Tibial nerve (tissue), 4 donors: ENCODE data around the gene TBX20. TPM values are rescaled to one million over a fixed set of nuclear protein-coding genes. Genes with fewer than 3 reads are reported as not detected.
"Not testable (repeated sequence)": the region's sequence is repeated elsewhere in the genome, so short reads cannot be mapped to it uniquely, and the experiment has no call there.

Experiments
- DNase-seq, 2 donors: peaks; one replicate each; pipeline ENCODE4 v3.0.0-alpha.2; 2019; ENCODE audit warnings: low spot score in 2 of 2
- H3K27ac ChIP-seq, 4 donors: fragments of 200-600 bp; sonication (generic) in 3 of 4; one replicate each; pipeline ENCODE4 v1.5.1; 2017 to 2019; ENCODE audit warnings: mild to moderate bottlenecking in 1 of 4
- H3K27me3 ChIP-seq, 2 donors: fragments of 200-600 bp; sonication (generic) in 1 of 2; one replicate each; pipeline versions ENCODE4 v1.5.1 to v1.6.0; 2017 to 2019
- H3K36me3 ChIP-seq, 3 donors: fragments of 200-600 bp; sonication (generic); one replicate each; pipeline ENCODE4 v1.5.1; 2018 to 2019
- H3K4me1 ChIP-seq, 4 donors: fragments of 200-600 bp; sonication (generic) in 3 of 4; one replicate each; pipeline ENCODE4 v1.5.1; 2017 to 2019
- H3K4me3 ChIP-seq, 4 donors: fragments of 200-600 bp; sonication (generic) in 3 of 4; one replicate each; pipeline ENCODE4 v1.5.1; 2017 to 2019; ENCODE audit warnings: mild to moderate bottlenecking in 1 of 4, moderate library complexity in 1 of 4
- H3K9me3 ChIP-seq, 4 donors: fragments of 200-600 bp; sonication (generic) in 3 of 4; one replicate each; pipeline ENCODE4 v1.5.1; 2017 to 2019
- POLR2A ChIP-seq, 2 donors: fragments of 450-650 bp; IDR thresholded peaks; one replicate each; pipeline ENCODE4 v1.6.1; 2017; ENCODE audit warnings: antibody characterized with exemption in 2 of 2, mild to moderate bottlenecking in 2 of 2, moderate library complexity in 2 of 2
- WGBS, 2 donors: methylation state at CpG; one replicate each; pipeline ENCODE4 v1.1.5; 2018; 5-methylcytosine and 5-hydroxymethylcytosine counted together
- total RNA-seq, 4 donors: library from RNA; depleted of rRNA; stranded (reverse); fragments of >200 nt; gene quantifications; one replicate each; pipeline ENCODE4 v1.1.0, GENCODE V29; 2016

The TBX20 gene
- total RNA-seq, 4 donors from 2014 or later, result 0.42 TPM; not detected in 3

GRCh38 chr7:35232994-35233393 is 20.9 kb downstream of the TBX20 start:
- no peak overlapping the region for H3K4me3 ChIP-seq
- no peaks in the 10 kb centered on the region for H3K36me3 ChIP-seq
- no peaks in the 10 kb centered on the region for H3K4me1 ChIP-seq
- no peak for DNase-seq
- WGBS, 2 donors, result 71 to 79% methylated on average over 3 of the region's 3 CpGs
- no peaks in the 10 kb centered on the region for H3K27me3 ChIP-seq
- no peak for TF ChIP-seq POLR2A (IDR thresholded peaks at IDR 0.05)
- no peaks in the 10 kb centered on the region for H3K9me3 ChIP-seq
- no peak overlapping the region for H3K27ac ChIP-seq

DNA sequence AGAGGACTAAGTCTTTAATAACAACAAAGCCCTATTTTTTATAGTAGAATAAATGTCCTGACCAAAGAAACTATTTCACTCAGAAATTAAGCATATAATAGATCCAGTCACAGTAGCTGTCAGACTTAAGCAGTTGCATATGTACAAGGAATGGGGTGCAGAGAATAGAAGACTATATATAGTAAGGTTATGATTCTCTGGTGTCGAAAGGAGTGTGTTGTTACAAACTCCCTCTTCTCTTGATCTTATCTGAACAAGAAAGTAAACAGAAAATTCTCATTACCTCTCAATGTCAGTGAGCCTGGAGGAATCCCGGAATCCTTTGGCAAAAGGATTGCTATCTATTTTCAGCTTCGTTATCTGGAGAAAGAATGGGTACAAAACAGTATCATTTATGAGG is 22.7 kb downstream of the TBX20 start:
- not testable (repeated sequence) for DNase-seq, H3K27me3 ChIP-seq, H3K4me3 ChIP-seq, H3K27ac ChIP-seq, H3K9me3 ChIP-seq, H3K4me1 ChIP-seq, H3K36me3 ChIP-seq
- WGBS, 2 donors, result 87 to 88% methylated on average over 3 of the region's 3 CpGs

DNA sequence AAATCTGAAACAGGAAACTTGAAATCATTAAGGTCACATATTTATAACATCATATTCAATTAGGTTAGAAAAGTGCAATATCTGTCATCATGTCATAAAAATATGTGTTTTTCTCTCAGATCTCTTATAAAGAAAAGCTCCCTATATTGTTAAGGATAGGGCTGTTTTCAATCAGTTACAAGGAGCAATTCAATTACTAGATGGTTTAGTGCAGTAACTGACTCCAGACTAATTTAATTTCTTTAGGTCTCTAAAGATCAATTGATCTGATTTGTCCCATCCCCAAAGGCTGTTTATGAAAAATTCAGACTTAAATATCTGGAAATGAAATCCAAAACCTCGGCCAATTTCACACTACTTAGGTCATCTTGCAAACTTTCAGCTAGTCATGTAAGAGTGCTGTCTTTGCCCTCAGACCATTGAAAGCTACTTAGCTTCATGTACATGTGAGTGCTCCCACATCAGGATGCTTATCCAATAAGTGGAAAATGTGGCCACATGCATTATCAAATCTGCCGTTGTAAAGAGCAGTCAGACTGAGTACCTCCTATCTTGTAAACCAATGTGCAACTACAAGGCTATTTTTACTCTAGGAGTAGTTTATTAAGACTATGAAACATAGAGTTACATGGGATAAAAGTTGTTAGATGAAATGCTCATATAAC is 24.7 kb downstream of the TBX20 start:
- not testable (repeated sequence) for DNase-seq, H3K4me1 ChIP-seq, H3K4me3 ChIP-seq, H3K9me3 ChIP-seq, H3K27me3 ChIP-seq, H3K27ac ChIP-seq, H3K36me3 ChIP-seq
- 58 to 67% methylated on average over 2 of the region's 2 CpGs for WGBS, 2 donors

GRCh38 chr7:35228496-35229051 is 25.3 kb downstream of the TBX20 start:
- H3K27me3 ChIP-seq, H3K27ac ChIP-seq, DNase-seq, H3K4me1 ChIP-seq, H3K36me3 ChIP-seq, H3K4me3 ChIP-seq, H3K9me3 ChIP-seq: not testable (repeated sequence)
- 40 to 51% methylated on average over 5 of the region's 5 CpGs for WGBS, 2 donors

GRCh38 chr7:35227438-35227837 is 26.5 kb downstream of the TBX20 start:
- H3K36me3 ChIP-seq, H3K27ac ChIP-seq, DNase-seq, H3K9me3 ChIP-seq, H3K4me3 ChIP-seq, H3K4me1 ChIP-seq, H3K27me3 ChIP-seq: not testable (repeated sequence)
- 70 to 72% methylated on average over 5 of the region's 5 CpGs for WGBS, 2 donors

GRCh38 chr7:35222445-35222844 is 31.5 kb downstream of the TBX20 start:
- H3K4me1 ChIP-seq, H3K36me3 ChIP-seq, DNase-seq, H3K9me3 ChIP-seq, H3K4me3 ChIP-seq, H3K27me3 ChIP-seq, H3K27ac ChIP-seq: not testable (repeated sequence)
- WGBS, 2 donors, result 64 to 67% methylated on average over 1 of the region's 1 CpG

GRCh38 chr7:35220176-35220575 is 33.7 kb downstream of the TBX20 start:
- H3K27me3 ChIP-seq, H3K36me3 ChIP-seq, H3K27ac ChIP-seq, H3K9me3 ChIP-seq, DNase-seq, H3K4me3 ChIP-seq, H3K4me1 ChIP-seq: not testable (repeated sequence)
- WGBS, 2 donors, result 64 to 66% methylated on average over 2 of the region's 2 CpGs

- H3K36me3 ChIP-seq, H3K9me3 ChIP-seq, H3K27me3 ChIP-seq, H3K4me1 ChIP-seq, H3K27ac ChIP-seq, H3K4me3 ChIP-seq, DNase-seq: not testable (repeated sequence)
- WGBS, 2 donors, result 71 to 77% methylated on average over 3 of the region's 3 CpGs
Measured at GRCh38 chr7:35216033-35216432, 37.9 kb downstream of the TBX20 start.

GRCh38 chr7:35215063-35215462 is 38.8 kb downstream of the TBX20 start:
- H3K9me3 ChIP-seq, H3K36me3 ChIP-seq, H3K27me3 ChIP-seq, DNase-seq, H3K4me3 ChIP-seq, H3K27ac ChIP-seq, H3K4me1 ChIP-seq: not testable (repeated sequence)
- WGBS, 2 donors, result 75 to 85% methylated on average over 3 of the region's 3 CpGs

GRCh38 chr7:35206924-35207323 is 47.0 kb downstream of the TBX20 start:
- H3K9me3 ChIP-seq, DNase-seq, H3K27ac ChIP-seq, H3K4me3 ChIP-seq, H3K27me3 ChIP-seq, H3K36me3 ChIP-seq, H3K4me1 ChIP-seq: not testable (repeated sequence)

- not testable (repeated sequence) for H3K4me1 ChIP-seq, H3K9me3 ChIP-seq, H3K36me3 ChIP-seq, H3K27me3 ChIP-seq, DNase-seq, H3K4me3 ChIP-seq, H3K27ac ChIP-seq
- WGBS, 2 donors, result 88 to 93% methylated on average over 1 of the region's 1 CpG
Measured at GRCh38 chr7:35204850-35205249, 49.0 kb downstream of the TBX20 start.

DNA sequence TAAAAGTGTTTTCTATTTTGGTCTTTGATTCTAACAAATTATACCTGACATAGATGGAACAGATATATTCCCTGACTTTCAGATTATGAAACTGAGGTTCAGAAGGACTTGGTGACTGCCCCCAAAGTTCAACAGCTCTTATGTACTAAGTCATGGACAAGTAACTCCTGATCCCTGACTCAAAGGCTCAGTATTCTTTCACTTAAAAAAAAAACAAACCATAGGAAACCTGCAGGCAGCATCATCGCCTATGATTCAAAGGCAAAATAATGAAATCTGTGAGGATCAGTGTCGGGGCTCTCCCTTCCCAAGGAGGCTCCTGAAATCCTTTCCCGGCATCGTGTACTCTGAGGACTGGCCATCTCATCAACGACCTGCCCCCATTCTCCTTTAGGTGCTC is 49.9 kb downstream of the TBX20 start:
- not testable (repeated sequence) for H3K4me3 ChIP-seq, DNase-seq, H3K9me3 ChIP-seq, H3K27me3 ChIP-seq, H3K4me1 ChIP-seq, H3K36me3 ChIP-seq, H3K27ac ChIP-seq
- 84 to 87% methylated on average over 5 of the region's 5 CpGs for WGBS, 2 donors

- 87 to 89% methylated on average over 6 of the region's 6 CpGs for WGBS, 2 donors
- not testable (repeated sequence) for H3K36me3 ChIP-seq, H3K27me3 ChIP-seq, H3K27ac ChIP-seq, H3K4me3 ChIP-seq, H3K4me1 ChIP-seq, H3K9me3 ChIP-seq, DNase-seq
Measured at GRCh38 chr7:35202353-35202752, 51.5 kb downstream of the TBX20 start.

DNA sequence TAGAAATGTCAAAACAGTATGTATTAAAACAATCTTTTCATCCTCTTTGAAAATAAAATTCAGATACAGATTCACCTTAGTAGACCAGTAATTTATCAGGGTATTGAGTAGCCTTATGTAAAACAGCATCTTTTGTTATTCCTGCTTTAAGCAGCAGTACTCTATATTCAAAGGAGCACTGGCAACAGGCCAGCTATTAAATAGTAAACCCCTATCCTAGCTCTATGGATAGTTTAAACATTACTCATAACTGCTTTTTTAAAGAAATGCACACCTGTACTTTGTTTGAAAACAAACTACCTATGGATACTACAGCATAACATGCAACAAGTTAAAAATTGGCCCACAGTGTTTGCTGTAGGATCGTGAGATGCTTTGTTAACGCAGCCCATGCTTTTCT is 53.7 kb downstream of the TBX20 start:
- not testable (repeated sequence) for H3K4me1 ChIP-seq, H3K9me3 ChIP-seq, H3K4me3 ChIP-seq, H3K27me3 ChIP-seq, H3K36me3 ChIP-seq, H3K27ac ChIP-seq, DNase-seq
- WGBS, 2 donors, result 71 to 87% methylated on average over 2 of the region's 2 CpGs
